ENCODE data around the gene TBXA2R. TPM values are rescaled to one million over a fixed set of nuclear protein-coding genes. Genes with fewer than 3 reads are reported as not detected.

The TBXA2R gene
- total RNA-seq (2022; extraction: Qiagen RNA extraction), result 0.86 to 1.5 TPM (median 1.0 TPM) in 5 replicates

GRCh38 chr19:3606690-3607289 is at the start of gene TBXA2R:
TBXA2R (minus strand) TSS chr19:3606875; CDS start chr19:3600634, 6,241 bp downstream.

GRCh38 chr19:3626473-3627350 is 20.0 kb upstream of the TBXA2R start, which contains the start of gene CACTIN:
CACTIN (minus strand) TSS chr19:3626790; CDS start chr19:3626762, 28 bp downstream.

GRCh38 chr19:3585301-3586126 is 21.2 kb downstream of the TBXA2R start, which contains the start of gene GIPC3:
GIPC3 (plus strand) TSS chr19:3585478; CDS start chr19:3585598, 120 bp downstream.

GRCh38 chr19:3572855-3573161 is 33.9 kb downstream of the TBXA2R start, which contains the start of gene HMG20B:
HMG20B (plus strand) TSS chr19:3572944; CDS start chr19:3573310, 366 bp downstream.

GRCh38 chr19:3557461-3558248 is 49.0 kb downstream of the TBXA2R start, which contains the start of gene MFSD12:
MFSD12 (minus strand) TSS chr19:3557586; CDS start chr19:3557403, 183 bp downstream.

Other genes starting within 250 kb of the TBXA2R start
- 36.4 to 53.7 TPM (median 47.0 TPM) in 5 replicates for gene NFIC, start 240.3 kb downstream of the TBXA2R start, total RNA-seq (2022; extraction: Qiagen RNA extraction)
- 0.80 to 1.4 TPM (median 0.90 TPM) in 5 replicates for gene SMIM24, start 126.3 kb downstream of the TBXA2R start, total RNA-seq (2022; extraction: Qiagen RNA extraction)
- not detected in 5 replicates for gene SMIM44, start 123.4 kb downstream of the TBXA2R start, total RNA-seq (2022; extraction: Qiagen RNA extraction)
- 13.0 to 18.6 TPM (median 17.0 TPM) in 5 replicates for gene DOHH, start 106.2 kb downstream of the TBXA2R start, total RNA-seq (2022; extraction: Qiagen RNA extraction)
- gene FZR1, start 100.6 kb downstream of the TBXA2R start, total RNA-seq (2022; extraction: Qiagen RNA extraction), result 27.8 to 36.3 TPM (median 34.2 TPM) in 5 replicates
- 0.20 to 0.23 TPM in 2 of 5 replicates, not detected in the others for gene TEKTIP1, start 67.7 kb downstream of the TBXA2R start, total RNA-seq (2022; extraction: Qiagen RNA extraction)
- gene MFSD12, start 49.3 kb downstream of the TBXA2R start, total RNA-seq (2022; extraction: Qiagen RNA extraction), result 124 to 145 TPM (median 137 TPM) in 5 replicates
- gene HMG20B, start 33.9 kb downstream of the TBXA2R start, total RNA-seq (2022; extraction: Qiagen RNA extraction), result 41.3 to 60.6 TPM (median 56.1 TPM) in 5 replicates
- 0.17 to 0.32 TPM (median 0.25 TPM) in 5 replicates for gene GIPC3, start 21.4 kb downstream of the TBXA2R start, total RNA-seq (2022; extraction: Qiagen RNA extraction)
- gene CACTIN, start 19.9 kb upstream of the TBXA2R start, total RNA-seq (2022; extraction: Qiagen RNA extraction), result 12.1 to 17.4 TPM (median 17.0 TPM) in 5 replicates
- 11.1 to 13.1 TPM (median 11.9 TPM) in 5 replicates for gene PIP5K1C, start 93.6 kb upstream of the TBXA2R start, total RNA-seq (2022; extraction: Qiagen RNA extraction)
- gene TJP3, start 101.5 kb upstream of the TBXA2R start, total RNA-seq (2022; extraction: Qiagen RNA extraction), result 0.39 to 0.69 TPM (median 0.56 TPM) in 5 replicates
- gene APBA3, start 154.8 kb upstream of the TBXA2R start, total RNA-seq (2022; extraction: Qiagen RNA extraction), result 9.8 to 11.6 TPM (median 11.1 TPM) in 5 replicates
- 60.1 to 76.7 TPM (median 65.6 TPM) in 5 replicates for gene MRPL54, start 155.8 kb upstream of the TBXA2R start, total RNA-seq (2022; extraction: Qiagen RNA extraction)
- not detected in 5 replicates for gene RAX2, start 165.4 kb upstream of the TBXA2R start, total RNA-seq (2022; extraction: Qiagen RNA extraction)
- 0.52 to 1.5 TPM (median 0.99 TPM) in 5 replicates for gene MATK, start 179.5 kb upstream of the TBXA2R start, total RNA-seq (2022; extraction: Qiagen RNA extraction)

Measured in A549 treated with Hydrocortisone at 1 μM for 4 hours (cell line).